Activated B cell treated with CpG ODN at 0.5 μM for 24 hours (primary cell): ENCODE measurements around the gene SLC6A3. TPM values are rescaled to one million over a fixed set of nuclear protein-coding genes. Genes with fewer than 3 reads are reported as not detected.
"Not testable (repeated sequence)": the region's sequence is repeated elsewhere in the genome, so short reads cannot be mapped to it uniquely, and the experiment has no call there.

ENCODE experiments used
- ATAC-seq: fragments of 200-7000 bp; cut with Tn5 transposase; one replicate; pipeline ENCODE4 v1.10.0; 2021; ENCODE audit warnings: low read depth, mild to moderate bottlenecking, moderate library complexity
- CTCF ChIA-PET: fragments of 350-600 bp; sonication (Branson Sonifier 250); formaldehyde crosslinking; loops from one replicate; lab custom pipeline; 2021; ENCODE audit warnings: antibody characterized with exemption; lab: Charles Lee
- POLR2A ChIA-PET: fragments of 350-600 bp; sonication (Branson Sonifier 250); formaldehyde crosslinking; loops from one replicate; lab custom pipeline; 2021; ENCODE audit warnings: antibody characterized with exemption; lab: Charles Lee
- DNase-seq: peaks from one replicate; pipeline ENCODE4 v3.0.0; 2022
- H3K27ac Mint-ChIP-seq: one replicate; pipeline ENCODE4 v1.8.0; 2020; ENCODE audit warnings: mixed read lengths
- H3K27me3 Mint-ChIP-seq: one replicate; pipeline ENCODE4 v1.8.0; 2021; ENCODE audit warnings: mixed read lengths
- H3K36me3 Mint-ChIP-seq: one replicate; pipeline ENCODE4 v1.8.0; 2021; ENCODE audit warnings: low read depth, mixed read lengths
- H3K4me1 Mint-ChIP-seq: one replicate; pipeline ENCODE4 v1.8.0; 2021; ENCODE audit warnings: mixed read lengths
- H3K4me3 Mint-ChIP-seq: one replicate; pipeline ENCODE4 v1.8.0; 2020; ENCODE audit warnings: mild to moderate bottlenecking, mixed read lengths
- H3K9me3 Mint-ChIP-seq: one replicate; pipeline ENCODE4 v1.8.0; 2020; ENCODE audit warnings: mixed read lengths
- CTCF ChIP-seq: fragments of 200-600 bp; IDR thresholded peaks from one replicate; pipeline ENCODE4 v1.8.0; 2022; ENCODE audit warnings: antibody characterized with exemption, mild to moderate bottlenecking
- intact Hi-C: fragments of 100-400 bp; cut with micrococcal nuclease; formaldehyde crosslinking; loops from one replicate; pipeline ENCODE4 v1.15.1; 2024
- total RNA-seq: library from RNA; stranded (reverse); gene quantifications from 2 replicates; pipeline ENCODE4 v1.2.3, GENCODE V29; 2022

Gene SLC6A3
- total RNA-seq, 1 donor from 2014 or later, result 2.0 TPM

GRCh38 chr5:1360861-1361260 lies 84.4 kb downstream of the SLC6A3 start:
- Mint-ChIP-seq H3K36me3 (no peaks in the 10 kb centered on the region), H3K4me1 (peaks cover 25% of the 10 kb centered on the region), H3K4me3 (no peak overlapping the region), H3K27me3 (peaks cover 7% of the 10 kb centered on the region), H3K27ac (no peak overlapping the region), H3K9me3 (no peaks in the 10 kb centered on the region)
- intact Hi-C loops, result no loop called here
- ATAC-seq (no peak), DNase-seq (no peak)
- ChIA-PET CTCF (no interaction called here), POLR2A (no interaction called here)
- no peak for TF ChIP-seq CTCF

- H3K9me3 Mint-ChIP-seq, CTCF ChIA-PET, DNase-seq, ATAC-seq, H3K36me3 Mint-ChIP-seq, intact Hi-C loops, POLR2A ChIA-PET, H3K27me3 Mint-ChIP-seq, H3K4me3 Mint-ChIP-seq, H3K27ac Mint-ChIP-seq: not testable (repeated sequence)
- H3K4me1 Mint-ChIP-seq, result peaks cover 20% of the 10 kb centered on the region
Measured at GRCh38 chr5:1360367-1360766, 84.9 kb downstream of the SLC6A3 start.

GRCh38 chr5:1359713-1360112 lies 85.5 kb downstream of the SLC6A3 start:
- ChIA-PET POLR2A (no interaction called here), CTCF (no interaction called here)
- intact Hi-C loops, result no loop called here
- Mint-ChIP-seq H3K9me3 (no peaks in the 10 kb centered on the region), H3K4me3 (no peak overlapping the region), H3K27me3 (peaks cover 7% of the 10 kb centered on the region), H3K36me3 (no peaks in the 10 kb centered on the region), H3K4me1 (peaks cover 14% of the 10 kb centered on the region), H3K27ac (no peak overlapping the region)
- DNase-seq, result no peak
- no peak for TF ChIP-seq CTCF
- ATAC-seq, result no peak

GRCh38 chr5:1359031-1359645 lies 86.1 kb downstream of the SLC6A3 start:
- ATAC-seq (no peak), DNase-seq (no peak)
- ChIA-PET CTCF (no interaction called here), POLR2A (interaction anchor here (0.6 kb wide), 1 partner anchor 26 kb away, joined by 3 read pairs; no protein-coding TSS in a partner anchor)
- Mint-ChIP-seq H3K4me3 (no peak overlapping the region), H3K36me3 (no peaks in the 10 kb centered on the region), H3K9me3 (no peaks in the 10 kb centered on the region), H3K4me1 (peaks cover 9% of the 10 kb centered on the region), H3K27me3 (peaks cover 3% of the 10 kb centered on the region), H3K27ac (no peak overlapping the region)
- TF ChIP-seq CTCF, result no peak
- intact Hi-C loops, result no loop called here

- Mint-ChIP-seq H3K4me3 (no peak overlapping the region), H3K4me1 (peaks cover 9% of the 10 kb centered on the region), H3K27ac (no peak overlapping the region), H3K36me3 (no peaks in the 10 kb centered on the region), H3K9me3 (no peaks in the 10 kb centered on the region), H3K27me3 (peaks cover 3% of the 10 kb centered on the region)
- ChIA-PET CTCF (no interaction called here), POLR2A (interaction anchor here (0.6 kb wide), 1 partner anchor 26 kb away, joined by 3 read pairs; no protein-coding TSS in a partner anchor)
- ATAC-seq, result no peak
- no peak for DNase-seq
- TF ChIP-seq CTCF, result no peak
- intact Hi-C loops, result no loop called here
Measured at GRCh38 chr5:1358726-1359025, 86.6 kb downstream of the SLC6A3 start.
